ENCODE results near the gene DNAJB8.

Gene DNAJB8

DNA sequence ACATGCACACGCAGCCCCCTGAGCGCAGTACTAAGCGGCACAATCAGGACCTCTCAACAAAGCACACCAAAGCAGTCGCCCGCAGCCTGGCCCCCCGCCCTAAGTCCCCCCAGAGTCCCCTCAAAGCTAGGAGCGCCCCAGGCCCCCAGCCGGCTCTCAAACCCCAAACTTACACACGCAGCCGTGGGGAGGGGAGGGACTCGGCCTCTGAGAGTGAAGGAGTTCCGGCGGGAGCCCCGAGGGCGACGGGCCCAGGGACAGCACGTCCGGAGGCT is 20.8 kb upstream of the DNAJB8 start:
- peaks cover 4 to 100% (median 98%) of the 10 kb centered on the region in 11 experiments; a peak in 20 of 22 replicates for H4K20me1 ChIP-seq
- no peak overlapping the region for H3K27ac ChIP-seq
- H3K9me3 ChIP-seq (replicated peaks in 1 of 11): no peaks in the 10 kb centered on the region; a peak in 1 of 22 replicates
- peak overlapping the region in 8 of 10 experiments; percentile 29 to 64 (median 42); a peak in 9 of 20 replicates for H3K4me3 ChIP-seq
- peaks cover 100% of the 10 kb centered on the region in 11 experiments for H3K27me3 ChIP-seq
- peak overlapping the region; percentile 47 to 99 (median 79); a peak in 20 of 22 replicates for H3K4me2 ChIP-seq
- H3K36me3 ChIP-seq: no peaks in the 10 kb centered on the region
- H3K9ac ChIP-seq: no peak overlapping the region
- peaks cover 54 to 68% (median 59%) of the 10 kb centered on the region in 10 experiments for H3K4me1 ChIP-seq
- TF ChIP-seq Cebpa-rat (IDR thresholded peaks at IDR 0.05): no peak

DNA sequence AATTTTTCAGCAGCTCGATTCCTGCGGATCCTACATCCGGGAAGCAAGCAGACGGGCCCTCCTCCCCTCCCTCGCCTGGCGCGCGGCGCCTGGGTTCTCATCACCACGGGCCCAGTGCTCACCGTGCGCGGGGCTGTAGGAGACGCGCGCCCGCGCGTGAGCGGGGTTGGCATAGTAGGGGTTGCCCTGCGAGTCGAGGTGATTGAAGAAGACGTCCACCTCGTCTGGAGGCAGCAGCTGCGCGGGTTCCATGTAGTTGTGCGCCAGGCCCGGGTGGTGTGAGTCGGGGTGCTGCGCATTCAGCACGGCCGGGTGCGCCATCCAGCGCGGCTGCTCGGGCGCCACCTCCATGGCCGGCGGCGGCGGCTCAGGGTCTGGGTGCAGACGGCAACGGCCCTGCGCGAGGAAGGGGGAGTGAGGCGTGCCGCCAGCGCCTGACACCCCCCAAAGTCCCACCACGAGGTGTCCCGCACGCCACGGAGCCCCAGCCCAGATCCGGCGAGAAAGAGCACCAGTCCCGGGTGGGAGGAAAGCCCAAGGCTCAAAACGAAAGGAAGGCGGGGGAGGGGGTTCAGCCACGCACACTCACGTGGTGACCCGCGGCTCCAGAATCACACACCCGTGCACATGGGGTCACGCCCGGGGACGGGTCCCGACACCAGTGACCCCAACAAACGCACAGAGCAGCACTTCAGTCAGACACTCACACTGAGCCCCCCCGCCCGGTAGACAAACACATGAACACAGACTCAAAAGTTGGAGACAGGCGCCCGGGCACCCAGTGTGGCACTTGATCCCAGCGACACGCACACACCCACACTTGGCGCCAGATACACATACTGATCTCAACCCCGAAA is 20.2 kb upstream of the DNAJB8 start:
- H3K36me3 ChIP-seq: no peaks in the 10 kb centered on the region
- no peak for TF ChIP-seq Cebpa-rat (IDR thresholded peaks at IDR 0.05)
- H4K20me1 ChIP-seq: peaks cover 4 to 100% (median 96%) of the 10 kb centered on the region in 11 experiments; a peak in 20 of 22 replicates
- peak overlapping the region in 1 of 11 experiments; percentile 35; a peak in 1 of 22 replicates for H3K9ac ChIP-seq
- no peaks in the 10 kb centered on the region; a peak in 1 of 22 replicates for H3K9me3 ChIP-seq (replicated peaks in 1 of 11)
- H3K4me2 ChIP-seq: peak overlapping the region; percentile 47 to 99 (median 79); a peak in 21 of 22 replicates
- H3K27me3 ChIP-seq: peaks cover 100% of the 10 kb centered on the region in 11 experiments
- H3K27ac ChIP-seq: no peak overlapping the region
- peaks cover 57 to 66% (median 63%) of the 10 kb centered on the region in 10 experiments for H3K4me1 ChIP-seq
- peak overlapping the region; percentile 29 to 64 (median 44); a peak in 18 of 20 replicates for H3K4me3 ChIP-seq

DNA sequence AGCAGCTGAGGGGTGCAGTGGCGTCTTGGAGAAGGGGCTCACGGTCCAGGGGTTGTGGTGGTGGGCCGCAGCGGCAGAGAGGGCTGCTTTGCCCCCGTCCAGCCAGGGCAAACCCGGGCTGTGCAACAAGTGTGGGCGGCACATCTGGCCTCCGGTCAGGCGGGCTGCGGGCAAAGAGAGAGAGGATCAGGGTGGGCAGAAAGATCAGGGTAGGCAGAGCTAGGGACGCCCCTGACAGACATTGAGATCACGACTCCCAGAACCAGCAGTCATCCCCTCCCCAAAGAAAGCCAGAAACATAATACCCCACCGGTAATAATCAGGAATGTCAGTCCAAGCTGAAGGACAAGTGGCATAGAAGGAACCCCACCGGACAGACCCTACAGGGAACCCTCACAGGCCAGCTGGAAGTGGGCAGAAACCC is 19.5 kb upstream of the DNAJB8 start:
- H3K9ac ChIP-seq: no peak overlapping the region
- peaks cover 100% of the 10 kb centered on the region in 11 experiments for H3K27me3 ChIP-seq
- no peak overlapping the region for H3K27ac ChIP-seq
- no peak overlapping the region for H3K4me3 ChIP-seq
- peaks cover 4 to 95% (median 89%) of the 10 kb centered on the region in 11 experiments; a peak in 20 of 22 replicates for H4K20me1 ChIP-seq
- no peak for TF ChIP-seq Cebpa-rat (IDR thresholded peaks at IDR 0.05)
- H3K4me2 ChIP-seq: peak overlapping the region in 3 of 11 experiments; percentile 70 to 99 (median 79); a peak in 5 of 22 replicates
- H3K4me1 ChIP-seq: peaks cover 62 to 73% (median 70%) of the 10 kb centered on the region in 10 experiments
- no peaks in the 10 kb centered on the region for H3K36me3 ChIP-seq
- no peaks in the 10 kb centered on the region; a peak in 1 of 22 replicates for H3K9me3 ChIP-seq (replicated peaks in 1 of 11)

DNA sequence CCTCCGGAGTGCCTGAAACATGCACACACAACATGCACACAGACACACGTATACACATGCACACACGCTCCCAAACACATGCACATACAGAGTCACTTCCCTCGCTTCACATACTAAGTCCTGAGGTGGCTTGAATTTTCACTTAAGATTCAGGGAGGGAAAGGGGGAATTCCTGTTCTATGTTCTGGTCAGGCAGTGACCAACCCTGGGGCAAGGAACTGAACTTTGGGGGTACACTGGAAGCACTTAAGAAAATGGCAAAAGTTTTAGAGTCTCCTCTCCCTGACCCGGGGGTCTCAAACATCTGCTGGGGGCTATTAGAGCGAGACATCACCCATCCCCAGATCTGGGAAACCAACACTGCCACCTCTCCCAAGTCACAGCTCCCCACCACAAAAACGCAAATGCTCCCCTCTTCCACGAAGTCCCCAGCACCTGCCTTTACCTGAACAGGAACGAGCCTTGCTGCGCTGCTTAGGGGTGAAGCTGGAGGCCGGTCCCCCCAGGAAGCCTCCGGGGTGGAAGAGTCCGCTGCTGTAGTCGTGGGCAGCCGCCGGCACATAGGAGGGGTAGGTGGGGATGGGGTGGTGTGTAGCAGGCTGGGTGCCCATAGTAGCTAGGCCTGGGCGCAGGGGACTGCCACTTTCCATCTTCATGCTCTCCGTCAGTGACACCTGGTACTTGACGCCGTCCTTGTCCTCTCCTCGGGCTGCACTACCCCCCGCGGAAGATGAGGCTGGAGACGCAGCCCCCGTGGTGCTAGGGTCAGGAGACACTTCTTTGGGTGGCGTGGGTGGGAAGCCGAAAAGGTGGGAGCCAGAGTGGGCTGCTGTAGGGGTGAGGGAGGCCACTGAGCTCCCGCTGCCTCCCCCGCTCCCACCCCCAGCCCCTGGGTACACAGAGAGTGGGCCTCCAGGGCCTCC is 18.9 kb upstream of the DNAJB8 start:
- peaks cover 62 to 78% (median 73%) of the 10 kb centered on the region in 10 experiments for H3K4me1 ChIP-seq
- peaks cover 99 to 100% (median 100%) of the 10 kb centered on the region in 11 experiments for H3K27me3 ChIP-seq
- H3K4me2 ChIP-seq: peak overlapping the region in 1 of 11 experiments; percentile 10; a peak in 1 of 22 replicates
- no peaks in the 10 kb centered on the region for H3K36me3 ChIP-seq
- peaks cover 4 to 94% (median 85%) of the 10 kb centered on the region in 11 experiments; a peak in 20 of 22 replicates for H4K20me1 ChIP-seq
- H3K4me3 ChIP-seq: no peak overlapping the region
- no peaks in the 10 kb centered on the region; a peak in 1 of 22 replicates for H3K9me3 ChIP-seq (replicated peaks in 1 of 11)
- no peak overlapping the region for H3K27ac ChIP-seq
- no peak for TF ChIP-seq Cebpa-rat (IDR thresholded peaks at IDR 0.05)
- H3K9ac ChIP-seq: no peak overlapping the region

DNA sequence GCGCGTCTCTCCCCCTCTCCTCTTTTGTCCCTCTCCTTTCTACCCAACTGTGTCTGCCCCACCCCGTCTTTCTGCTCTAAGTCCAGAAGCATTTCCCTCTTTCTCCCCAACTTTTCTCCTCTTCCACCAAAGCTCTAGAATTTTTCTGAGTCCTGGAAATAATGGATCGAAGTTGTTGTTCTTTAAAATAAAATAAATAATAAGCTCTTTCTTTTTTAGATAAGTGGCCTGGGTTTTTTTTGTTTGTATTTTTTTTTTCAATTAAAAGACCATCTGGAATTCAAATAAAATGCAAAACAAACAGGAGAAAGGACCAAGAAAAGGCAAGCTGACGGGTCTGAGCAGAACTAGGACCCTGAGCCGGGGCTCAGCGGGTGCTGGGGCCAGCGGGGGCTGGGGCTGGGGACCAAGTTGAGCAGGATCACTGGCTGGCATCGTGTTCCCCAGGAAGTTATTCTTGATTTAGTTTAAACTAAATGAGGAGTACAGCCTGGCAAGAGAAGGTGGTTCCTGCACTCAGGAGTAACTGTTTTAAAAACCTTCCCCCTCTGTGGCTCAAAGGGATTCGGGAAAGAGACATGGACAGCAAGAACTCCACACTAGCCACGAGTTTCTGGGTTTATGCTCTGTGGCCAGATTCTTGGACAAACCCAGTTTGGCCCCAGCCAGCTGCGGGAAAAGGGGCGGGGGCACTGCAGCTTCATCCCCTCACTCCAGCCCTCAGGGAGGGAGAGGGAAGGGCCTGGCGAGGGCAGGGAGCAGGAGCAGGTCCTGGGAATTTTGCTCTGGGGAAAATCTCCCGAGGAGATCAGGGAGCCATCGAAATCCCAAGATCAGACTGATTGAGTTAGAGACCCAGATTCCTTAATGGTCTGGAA is 18.0 kb upstream of the DNAJB8 start:
- Histone ChIP-seq H3K9me3 (replicated peaks in 1 of 11) (no peaks in the 10 kb centered on the region), H3K27me3 (peaks cover 90 to 100% (median 99%) of the 10 kb centered on the region in 11 experiments), H3K36me3 (no peaks in the 10 kb centered on the region), H3K4me2 (peak overlapping the region in 8 of 11 experiments; percentile 76 to 86 (median 82); a peak in 16 of 22 replicates), H4K20me1 (peaks cover 0 to 89% (median 76%) of the 10 kb centered on the region in 11 experiments; a peak in 20 of 22 replicates), H3K27ac (no peak overlapping the region), H3K9ac (no peak overlapping the region), H3K4me1 (peaks cover 53 to 76% (median 66%) of the 10 kb centered on the region in 10 experiments), H3K4me3 (peak overlapping the region in 1 of 10 experiments; percentile 56; a peak in 1 of 20 replicates)
- TF ChIP-seq Cebpa-rat (IDR thresholded peaks at IDR 0.05): no peak

DNA sequence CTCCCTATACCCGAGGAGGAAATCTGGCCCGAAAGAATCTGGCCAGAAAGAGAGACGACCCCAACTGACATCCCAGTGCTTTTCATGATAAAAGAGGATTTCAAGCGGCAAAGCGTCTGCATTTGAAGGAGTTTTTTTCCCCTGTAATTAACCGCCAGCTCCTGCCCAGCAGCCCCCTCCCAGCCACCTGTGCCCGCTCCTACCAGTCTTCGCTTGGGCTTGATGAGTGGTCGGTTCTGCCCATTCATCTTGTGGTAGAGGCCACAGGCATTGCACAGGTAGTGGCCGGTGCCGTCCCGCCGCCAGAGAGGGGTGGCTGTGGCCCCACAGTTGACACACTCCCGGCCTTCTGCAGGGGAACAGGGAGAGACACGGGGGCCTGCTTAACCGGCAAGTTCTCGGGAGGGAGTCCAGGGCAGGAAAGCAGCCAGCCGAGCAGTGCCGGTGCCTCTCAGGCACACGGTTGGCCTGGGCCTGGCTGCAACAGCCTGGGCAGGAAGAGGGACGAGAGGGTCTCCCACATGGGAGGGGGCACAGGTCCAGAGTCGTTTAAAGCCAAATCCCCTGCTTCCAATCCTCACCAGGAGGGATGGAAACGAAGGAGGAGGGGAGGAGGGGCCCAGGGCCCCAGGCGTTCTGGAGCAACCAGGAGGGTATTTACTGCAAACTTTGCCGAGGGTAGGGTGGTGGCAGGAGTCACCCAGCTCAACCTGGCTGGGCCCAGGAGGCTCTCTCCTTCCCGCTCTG is 17.1 kb upstream of the DNAJB8 start:
- H3K4me3 ChIP-seq: peak overlapping the region; percentile 16 to 56 (median 34); a peak in 14 of 20 replicates

More for the DNA sequence above, 17.1 kb upstream of the DNAJB8 start:
- Histone ChIP-seq H3K9ac (peak overlapping the region in 5 of 11 experiments; percentile 4 to 32 (median 21); a peak in 4 of 22 replicates), H3K4me1 (peaks cover 44 to 67% (median 58%) of the 10 kb centered on the region in 10 experiments), H3K27me3 (peaks cover 82 to 99% (median 94%) of the 10 kb centered on the region in 11 experiments), H3K36me3 (no peaks in the 10 kb centered on the region), H3K27ac (no peak overlapping the region), H4K20me1 (peaks cover 0 to 81% (median 67%) of the 10 kb centered on the region in 11 experiments; a peak in 20 of 22 replicates), H3K4me2 (peak overlapping the region; percentile 67 to 86 (median 82)), H3K9me3 (replicated peaks in 1 of 11) (no peaks in the 10 kb centered on the region)
- TF ChIP-seq Cebpa-rat (IDR thresholded peaks at IDR 0.05): no peak

Measured in BLaER1 treated with 17β-estradiol and CSF1 and Interleukin-3, amounts not matched to agents 10 nM and 100 nM (cell line).